ENCODE results near the gene TMEM273. TPM values are rescaled to one million over a fixed set of nuclear protein-coding genes. Genes with fewer than 3 reads are reported as not detected.

Gene TMEM273
- total RNA-seq, 1 experiment from 2014 or later = not detected

DNA sequence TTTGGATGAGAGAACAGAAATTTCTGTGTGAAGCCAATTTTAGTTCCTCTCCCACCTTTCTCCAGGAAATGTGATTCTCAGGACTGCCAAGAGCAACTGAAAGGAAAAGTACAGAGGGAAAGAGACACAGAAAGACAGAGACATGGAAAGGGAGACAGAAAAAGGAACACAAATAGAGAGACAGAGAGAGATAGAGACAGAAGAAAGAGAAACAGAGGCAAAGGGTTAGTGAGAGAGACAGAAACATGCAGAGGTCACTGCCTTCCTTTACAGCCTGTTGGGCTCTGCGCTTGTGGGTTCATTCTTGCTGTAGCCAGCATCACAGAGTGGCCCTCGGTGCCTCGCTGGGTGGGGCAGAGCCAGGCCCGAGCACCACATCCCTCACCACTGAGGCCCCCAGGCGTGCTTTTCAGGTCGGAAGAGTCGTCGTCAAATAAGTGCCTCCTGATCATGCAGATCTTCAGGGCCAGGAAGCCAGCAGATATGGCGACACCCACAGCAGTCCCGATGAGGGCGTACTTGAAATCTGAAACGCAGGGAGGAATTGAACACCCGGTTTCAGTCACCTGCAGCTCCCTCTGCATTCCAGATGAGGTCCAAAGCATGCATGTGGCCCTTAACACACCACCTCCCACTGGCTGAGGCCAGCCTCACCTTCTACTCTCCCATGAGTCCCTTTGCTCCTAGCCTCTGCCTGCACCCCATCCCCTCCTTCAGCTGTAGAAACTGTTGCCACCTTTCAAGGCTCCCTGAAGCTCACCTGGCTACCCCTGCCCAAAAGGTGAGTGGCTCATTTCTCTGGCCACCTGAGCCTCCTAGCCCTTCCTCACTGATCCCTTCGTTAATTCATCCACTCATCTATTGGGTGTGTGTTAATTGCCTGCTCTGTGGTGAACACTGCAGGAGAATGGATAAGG is 21.4 kb downstream of the TMEM273 start:
- DNase-seq (ENCODE audit: low read depth, low spot score) (no peak), ATAC-seq (no peak)
- TF ChIP-seq SP1 (IDR thresholded peaks at IDR 0.05; ENCODE audit: low read depth) (no peak), YY1 (IDR thresholded peaks at IDR 0.05; ENCODE audit: extremely low read depth, insufficient replicate concordance, low read depth, low read length) (no peak), ATF3 (IDR thresholded peaks at IDR 0.05) (no peak), SIN3A (IDR thresholded peaks at IDR 0.05; ENCODE audit: low read depth) (no peak), POLR2AphosphoS5 (IDR thresholded peaks at IDR 0.05; ENCODE audit: low read depth, low read length) (no peak), ZFX (IDR thresholded peaks at IDR 0.05) (no peak), FOSL1 (IDR thresholded peaks at IDR 0.05; ENCODE audit: low read depth) (no peak), POLR2A (IDR thresholded peaks at IDR 0.05; ENCODE audit: borderline replicate concordance, extremely low read depth, insufficient read depth, insufficient read length) (no peak), EZH2 (IDR thresholded peaks at IDR 0.05) (no peak), EGR1 (IDR thresholded peaks at IDR 0.05; ENCODE audit: low read depth) (no peak)
- H3K27me3 ChIP-seq (ENCODE audit: insufficient read depth, low read length) = peaks cover 4% of the 10 kb centered on the region; the same call in 1 of the 2 replicates
- H3K4me2 ChIP-seq (ENCODE audit: low read length) = no peak overlapping the region
- H3K4me3 ChIP-seq (replicated peaks in 1 of 2; ENCODE audit: low read depth in 1 of 2, low read length in 2 of 2) = no peak overlapping the region
- no peaks in the 10 kb centered on the region for H3K36me3 ChIP-seq (ENCODE audit: control insufficient read depth in 1 of 2, insufficient read depth in 2 of 2, low read length in 2 of 2)
- no peaks in the 10 kb centered on the region for H3K79me2 ChIP-seq (ENCODE audit: insufficient read depth, low read length)
- H4K20me1 ChIP-seq (ENCODE audit: insufficient read depth) = no peaks in the 10 kb centered on the region
- no peak overlapping the region for H3K27ac ChIP-seq (ENCODE audit: low read depth, low read length)
- RAD21 ChIA-PET (ENCODE audit: low non-redundant PET in 1 of 2, low total read pairs in 2 of 2, uncharacterized antibody in 2 of 2, unreplicated experiment in 2 of 2) = no interaction called here
- CTCF ChIA-PET = interaction anchor here (1.2 kb wide), 1 partner anchor 509 kb away, joined by 4 read pairs; no protein-coding TSS in a partner anchor
- no peaks in the 10 kb centered on the region for H3K9me3 ChIP-seq (ENCODE audit: control insufficient read depth in 1 of 2, insufficient read depth in 1 of 2, low read depth in 1 of 2, low read length in 2 of 2)
- intact Hi-C loops (cut with micrococcal nuclease) = no loop called here
- no peak overlapping the region for H2AFZ ChIP-seq (ENCODE audit: low read depth, low read length, poor library complexity, severe bottlenecking)
- peaks cover 2 to 4% of the 10 kb centered on the region in 2 experiments; a peak in 1 of 4 replicates for H3K4me1 ChIP-seq (ENCODE audit: control insufficient read depth in 1 of 2, insufficient read depth in 2 of 2, low read length in 2 of 2)
- BruUV-seq (replicated peaks) = no TSS peak
- POLR2A ChIA-PET = no interaction called here
- no peaks in the 10 kb centered on the region for H3K9me2 ChIP-seq (ENCODE audit: insufficient read depth)
- no peak overlapping the region for H3K9ac ChIP-seq (ENCODE audit: low read length)
